Measurements from ENCODE around the gene RNF220. TPM values are rescaled to one million over a fixed set of nuclear protein-coding genes. Genes with fewer than 3 reads are reported as not detected.

Gene RNF220
- polyA plus RNA-seq, 1 of the 3 experiments (the other 2 are of a cell fraction), result 83.7 TPM

- no peak overlapping the region for H3K9ac ChIP-seq
- peaks cover 0 to 9% of the 10 kb centered on the region in 2 experiments; a peak in 1 of 4 replicates for H3K4me1 ChIP-seq (ENCODE audit: control insufficient read depth in 1 of 2, insufficient read depth in 2 of 2, low read depth in 1 of 2, low read length in 1 of 2)
- DNase-seq, result no peak
- POLR2A ChIA-PET, result no interaction called here
- H3K79me2 ChIP-seq (ENCODE audit: insufficient read depth), result no peaks in the 10 kb centered on the region
- H3K27me3 ChIP-seq (ENCODE audit: insufficient read depth), result peaks cover 35% of the 10 kb centered on the region; the same call in 1 of the 2 replicates
- H3K36me3 ChIP-seq (replicated peaks in 1 of 2; ENCODE audit: control insufficient read depth in 1 of 2, insufficient read depth in 2 of 2, low read length in 1 of 2), result no peaks in the 10 kb centered on the region
- CTCF ChIA-PET, result interaction anchor here (0.6 kb wide), 1 partner anchor 13 kb away, joined by 3 read pairs; no protein-coding TSS in a partner anchor
- H3K4me2 ChIP-seq, result no peak overlapping the region
- 7% methylated on average over 3 of the region's 3 CpGs for WGBS (ENCODE audit: low lambda C conversion rate)
- no peak overlapping the region for H3K27ac ChIP-seq (ENCODE audit: low read depth in 2 of 2, low read length in 1 of 2)
- no peaks in the 10 kb centered on the region for H3K9me2 ChIP-seq
- TF ChIP-seq RXRA (IDR thresholded peaks at IDR 0.05; ENCODE audit: borderline replicate concordance, low read depth) (no peak), TCF12 (IDR thresholded peaks at IDR 0.05) (no peak), GATA2 (CRISPR knock-in tag; IDR thresholded peaks at IDR 0.05) (no peak), NFIC (IDR thresholded peaks at IDR 0.05; ENCODE audit: borderline replicate concordance) (no peak), RFX5 (IDR thresholded peaks at IDR 0.05; ENCODE audit: low read length) (no peak), SIN3A (IDR thresholded peaks at IDR 0.05; ENCODE audit: borderline replicate concordance, low read depth, low read length) (no peak), SMC3 (IDR thresholded peaks at IDR 0.05; ENCODE audit: low read depth, low read length) (no peak), RCOR1 (IDR thresholded peaks at IDR 0.05; ENCODE audit: low read length) (no peak), RAD21 (IDR thresholded peaks at IDR 0.05; ENCODE audit: low read length) (no peak), MEF2A (IDR thresholded peaks at IDR 0.05; ENCODE audit: borderline replicate concordance, low read depth) (no peak), PBX3 (IDR thresholded peaks at IDR 0.05) (no peak), POLR2AphosphoS5 (IDR thresholded peaks at IDR 0.05; ENCODE audit: low read depth, low read length) (no peak), ZBTB33 (IDR thresholded peaks at IDR 0.05; ENCODE audit: borderline replicate concordance, low read depth) (no peak), GABPA (IDR thresholded peaks at IDR 0.05; ENCODE audit: low read depth) (no peak), NRF1 (IDR thresholded peaks at IDR 0.05; ENCODE audit: low read depth, low read length) (no peak), ELF1 (IDR thresholded peaks at IDR 0.05) (no peak), USF1 (IDR thresholded peaks at IDR 0.05; ENCODE audit: borderline replicate concordance, low read depth) (no peak), USF2 (IDR thresholded peaks at IDR 0.05; ENCODE audit: borderline replicate concordance, low read depth, low read length) (no peak), MXI1 (IDR thresholded peaks at IDR 0.05; ENCODE audit: low read depth, low read length) (no peak), FOXM1 (IDR thresholded peaks at IDR 0.05; ENCODE audit: low read depth) (no peak)
- H2AFZ ChIP-seq (ENCODE audit: low read depth), result no peak overlapping the region
- no peaks in the 10 kb centered on the region for H3K9me3 ChIP-seq
- no peaks in the 10 kb centered on the region for H4K20me1 ChIP-seq (ENCODE audit: insufficient read depth)
- H3F3A ChIP-seq (replicated peaks; ENCODE audit: insufficient read depth), result no peaks in the 10 kb centered on the region
- no peak overlapping the region for H3K4me3 ChIP-seq (ENCODE audit: low read depth in 2 of 2, low read length in 1 of 2)
Observed at GRCh38 chr1:44511363-44511762, 106.3 kb downstream of the RNF220 start.

Measured in SK-N-SH (cell line).